K562 (cell line): ENCODE data around the gene UVRAG. TPM values are rescaled to one million over a fixed set of nuclear protein-coding genes. Genes with fewer than 3 reads are reported as not detected.

Experiments used
- E2F4 ChIP-seq: sonication (generic); formaldehyde crosslinking; IDR thresholded peaks from 2 replicates; pipeline ENCODE4 v1.8.0; 2022; ENCODE audit warnings: mild to moderate bottlenecking, low read depth, missing genetic modification reagents
- E2F6 ChIP-seq, 2 experiments: IDR thresholded peaks; 2 replicates each; pipeline ENCODE4 v1.6.1; 2011; ENCODE audit warnings: borderline replicate concordance in 1 of 2, control low read depth in 1 of 2, low read depth in 1 of 2, low read length in 1 of 2, mild to moderate bottlenecking in 1 of 2, mixed read lengths in 1 of 2, moderate library complexity in 1 of 2; ENCODE audit not compliant: insufficient read depth in 1 of 2, insufficient read length in 1 of 2, poor library complexity in 1 of 2, severe bottlenecking in 1 of 2; ENCODE audit errors: extremely low read depth in 1 of 2
- ELF4 ChIP-seq: fragments of 450-650 bp; formaldehyde crosslinking; IDR thresholded peaks from 2 replicates; pipeline ENCODE4 v1.4.0; 2022; ENCODE audit warnings: missing genetic modification characterization
- NFIX ChIP-seq: fragments of 250-450 bp; sonication (Bioruptor Pico); IDR thresholded peaks from 2 replicates; pipeline ENCODE4 v1.4.0; 2020; ENCODE audit warnings: low read depth, mild to moderate bottlenecking, moderate library complexity
- SP1 ChIP-seq: sonication (generic); formaldehyde crosslinking; IDR thresholded peaks from 2 replicates; pipeline ENCODE4 v1.8.1; 2022; ENCODE audit warnings: mild to moderate bottlenecking, missing genetic modification reagents
- TCF7L2 ChIP-seq: fragments of 150-350 bp; IDR thresholded peaks from 2 replicates; pipeline ENCODE4 v1.6.1; 2016; ENCODE audit warnings: low read depth, mild to moderate bottlenecking, low read length, moderate library complexity
- TRIM24 ChIP-seq, 2 experiments: fragments of 450-650 bp; IDR thresholded peaks; 2 replicates each; pipeline ENCODE4 v1.6.1; 2016
- UBTF ChIP-seq, 2 experiments: IDR thresholded peaks; 2 replicates each; pipeline ENCODE4 v1.6.1; 2012; ENCODE audit warnings: improper control_type of control experiment in 2 of 2, low read depth in 2 of 2, low read length in 2 of 2, borderline replicate concordance in 1 of 2
- YY1 ChIP-seq, 3 experiments: IDR thresholded peaks; 2 replicates each; pipeline ENCODE4 v1.6.1; 2011; ENCODE audit warnings: low read length in 2 of 3, mild to moderate bottlenecking in 2 of 3, moderate library complexity in 2 of 3, borderline replicate concordance in 1 of 3, control low read depth in 1 of 3, low read depth in 1 of 3; ENCODE audit not compliant: insufficient read depth in 3 of 3, insufficient replicate concordance in 2 of 3, control insufficient read depth in 1 of 3, insufficient read length in 1 of 3; ENCODE audit errors: extremely low read depth in 1 of 3
- ZNF318 ChIP-seq, 2 experiments: fragments of 450-650 bp; IDR thresholded peaks; 2 replicates each; pipeline ENCODE4 v1.6.1; 2016; ENCODE audit warnings: mild to moderate bottlenecking in 2 of 2, borderline replicate concordance in 1 of 2, low read depth in 1 of 2, moderate library complexity in 1 of 2
- ZNF668 ChIP-seq: fragments of 250-450 bp; sonication (Bioruptor Pico); IDR thresholded peaks from 2 replicates; pipeline ENCODE4 v1.8.0; 2022; ENCODE audit warnings: mild to moderate bottlenecking, inconsistent platforms
- polyA plus RNA-seq, 8 experiments: library from polyadenylated mRNA; depleted of rRNA in 4 of 8; stranded (reverse) in 5 of 8; unstranded in 3 of 8; fragments of >200 nt; fragmentation: Nextera tagmentation in 2 of 8; fragmentation: Illumina TruSeq in 1 of 8; extraction: Ambion mirVana in 2 of 8; extraction: Trizol in 1 of 8; gene quantifications; 2 replicates each; pipeline versions ENCODE4 v1.2.1 to v1.2.3, GENCODE V29; 2011 to 2014; ENCODE audit warnings: inconsistent platforms in 1 of 8, missing spikeins in 1 of 8
- total RNA-seq, 7 experiments: library from RNA; depleted of rRNA in 6 of 7; stranded (reverse); fragments of >200 nt in 6 of 7; fragmentation: Illumina TruSeq in 2 of 7; extraction: Trizol in 2 of 7; gene quantifications; 2 replicates each; pipeline versions ENCODE4 v1.2.1 to v1.2.3, GENCODE V29; 2011 to 2021; ENCODE audit warnings: low replicate concordance in 1 of 7

The UVRAG gene
- total and polyA plus RNA-seq, 9 of the 15 experiments (the other 6 are each of a cell fraction or from before 2014, with no cell fraction given), result 3.1 to 17.8 (median 12.4) TPM

GRCh38 chr11:76148941-76149613 is 334.1 kb downstream of the UVRAG start (continued):
- no peak for TF ChIP-seq UBTF (IDR thresholded peaks at IDR 0.05; ENCODE audit: borderline replicate concordance in 1 of 2, low read depth in 2 of 2, low read length in 2 of 2)
- TF ChIP-seq ZNF668, result no peak
- TF ChIP-seq NFIX, result no peak
- no peak for TF ChIP-seq YY1 (IDR thresholded peaks at IDR 0.05; ENCODE audit: borderline replicate concordance in 1 of 3, control insufficient read depth in 1 of 3, extremely low read depth in 1 of 3, insufficient read depth in 3 of 3, insufficient read length in 1 of 3, insufficient replicate concordance in 2 of 3, low read depth in 1 of 3, low read length in 2 of 3)
- TF ChIP-seq ZNF318 (IDR thresholded peaks at IDR 0.05; ENCODE audit: borderline replicate concordance in 1 of 2, low read depth in 1 of 2), result no peak
- no peak for TF ChIP-seq E2F4 (CRISPR knock-in tag)
- TF ChIP-seq SP1, result no peak
- no peak for TF ChIP-seq ELF4 (CRISPR knock-in tag)
- no peak for TF ChIP-seq E2F6 (IDR thresholded peaks at IDR 0.05; ENCODE audit: borderline replicate concordance in 1 of 2, extremely low read depth in 1 of 2, insufficient read depth in 1 of 2, insufficient read length in 1 of 2, low read depth in 1 of 2, low read length in 1 of 2, poor library complexity in 1 of 2, severe bottlenecking in 1 of 2)
- TF ChIP-seq TCF7L2, result no peak
- peak in 1 of 2 experiments; percentile 37; a peak in 1 of 4 replicates for TF ChIP-seq TRIM24 (IDR thresholded peaks at IDR 0.05)
